HEK293T (cell line): ENCODE results near the gene RASSF5.

Experiments used
- ARNT ChIP-seq: fragments of 450-650 bp; IDR thresholded peaks from 2 replicates; pipeline ENCODE4 v1.6.1; 2017; ENCODE audit warnings: mild to moderate bottlenecking
- BHLHE40 ChIP-seq: fragments of 450-650 bp; IDR thresholded peaks from 2 replicates; pipeline ENCODE4 v1.6.1; 2016; ENCODE audit warnings: mild to moderate bottlenecking, moderate library complexity, borderline replicate concordance
- CTBP1 ChIP-seq: fragments of 450-650 bp; IDR thresholded peaks from 2 replicates; pipeline ENCODE4 v1.6.1; 2016; ENCODE audit warnings: borderline replicate concordance
- FOXA1 ChIP-seq: fragments of 450-650 bp; IDR thresholded peaks from 2 replicates; pipeline ENCODE4 v1.6.1; 2016; ENCODE audit warnings: mild to moderate bottlenecking
- FOXK2 ChIP-seq: fragments of 450-650 bp; IDR thresholded peaks from 2 replicates; pipeline ENCODE4 v1.6.1; 2016; ENCODE audit warnings: mild to moderate bottlenecking
- FOXM1 ChIP-seq: fragments of 450-650 bp; IDR thresholded peaks from 2 replicates; pipeline ENCODE4 v1.6.1; 2017; ENCODE audit warnings: mild to moderate bottlenecking, borderline replicate concordance
- L3MBTL2 ChIP-seq: fragments of 450-650 bp; conservative IDR thresholded peaks from 2 replicates; pipeline ENCODE4 v1.6.1; 2016; ENCODE audit warnings: mild to moderate bottlenecking
- NFRKB ChIP-seq: fragments of 450-650 bp; IDR thresholded peaks from 2 replicates; pipeline ENCODE4 v1.6.1; 2016; ENCODE audit warnings: mild to moderate bottlenecking, moderate library complexity
- SP1 ChIP-seq: fragments of 450-650 bp; IDR thresholded peaks from 2 replicates; pipeline ENCODE4 v1.6.1; 2017
- SUZ12 ChIP-seq: fragments of 450-650 bp; IDR thresholded peaks from 2 replicates; pipeline ENCODE4 v1.6.1; 2016; ENCODE audit warnings: mild to moderate bottlenecking
- TARDBP ChIP-seq: fragments of 450-650 bp; IDR thresholded peaks from 2 replicates; pipeline ENCODE4 v1.6.1; 2016
- ZNF384 ChIP-seq: fragments of 450-650 bp; IDR thresholded peaks from 2 replicates; pipeline ENCODE4 v1.6.1; 2016

DNA sequence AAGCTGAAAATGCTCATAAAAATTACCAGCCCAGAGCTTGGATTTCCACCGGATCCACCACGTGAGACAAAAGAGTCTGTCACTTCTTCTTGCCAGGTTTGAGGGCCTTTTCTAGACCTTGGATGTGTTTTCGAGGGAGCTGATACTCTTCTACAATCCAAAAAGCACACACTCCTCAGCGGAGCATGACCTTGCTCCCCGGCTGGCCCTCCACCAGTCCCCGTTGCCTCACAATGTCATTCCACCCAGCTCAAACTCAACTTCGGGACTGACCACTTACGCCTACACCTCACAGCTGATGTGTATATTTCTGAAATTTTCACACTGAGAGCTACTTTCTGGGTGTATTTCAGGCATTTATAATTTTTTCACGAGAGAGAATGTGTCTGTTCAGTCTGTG lies 84.4 kb downstream of the RASSF5 start:
- TF ChIP-seq SP1, result no peak
- TF ChIP-seq SUZ12, result no peak
- no peak for TF ChIP-seq FOXM1
- TF ChIP-seq BHLHE40, result no peak
- TF ChIP-seq NFRKB, result no peak
- no peak for TF ChIP-seq FOXK2
- TF ChIP-seq L3MBTL2, result no peak
- no peak for TF ChIP-seq TARDBP
- TF ChIP-seq ARNT, result no peak
- no peak for TF ChIP-seq FOXA1
- TF ChIP-seq ZNF384, result no peak
- TF ChIP-seq CTBP1, result no peak
